SU-DHL-6 (cell line): Measurements from ENCODE around the gene PGC.

Source experiments
- H2AFZ ChIP-seq: fragments of 200-600 bp; sonication (generic); 2 replicates; pipeline ENCODE4 v1.6.1; 2014; ENCODE audit warnings: low read depth, mild to moderate bottlenecking, moderate library complexity, mixed read lengths, antibody characterized with exemption, low read length; ENCODE audit not compliant: severe bottlenecking
- H3F3A ChIP-seq: fragments of 200-600 bp; shearing (Covaris generic); 2 replicates; pipeline ENCODE4 v1.6.0; 2016; ENCODE audit warnings: antibody characterized with exemption, mild to moderate bottlenecking; ENCODE audit not compliant: insufficient read depth
- H3K27ac ChIP-seq: fragments of 200-600 bp; sonication (generic); 2 replicates; pipeline ENCODE4 v1.5.1; 2016; ENCODE audit warnings: low read depth, mild to moderate bottlenecking, low read length, moderate library complexity, mixed read lengths
- H3K27me3 ChIP-seq: fragments of 200-600 bp; sonication (generic), shearing (Covaris generic); 2 replicates; pipeline ENCODE4 v1.6.0; 2014; ENCODE audit warnings: mild to moderate bottlenecking, low read length
- H3K36me3 ChIP-seq: fragments of 200-600 bp; sonication (generic); 2 replicates; pipeline ENCODE4 v1.6.1; 2014; ENCODE audit warnings: mild to moderate bottlenecking, low read length, mixed read lengths
- H3K4me2 ChIP-seq: fragments of 300-600, 200-600 bp; shearing (Covaris generic), sonication (generic); 2 replicates; pipeline ENCODE4 v1.6.0; 2014; ENCODE audit warnings: low read length, low read depth, mild to moderate bottlenecking; ENCODE audit not compliant: poor library complexity, severe bottlenecking
- H3K4me3 ChIP-seq: fragments of 200-600 bp; sonication (generic); 2 replicates; pipeline ENCODE4 v1.5.1; 2014; ENCODE audit warnings: antibody characterized with exemption, low read length, mild to moderate bottlenecking, mixed read lengths; ENCODE audit not compliant: insufficient read depth, poor library complexity, severe bottlenecking
- H3K79me2 ChIP-seq: fragments of 200-600 bp; sonication (generic); 2 replicates; pipeline ENCODE4 v1.6.1; 2014; ENCODE audit warnings: mild to moderate bottlenecking, low read length, moderate library complexity; ENCODE audit not compliant: insufficient read depth
- H3K9ac ChIP-seq: fragments of 200-600 bp; sonication (generic); 2 replicates; pipeline ENCODE4 v1.7.0; 2014; ENCODE audit warnings: mild to moderate bottlenecking, low read length
- H3K9me2 ChIP-seq: fragments of 200-600 bp; sonication (generic); replicated peaks from 2 replicates; pipeline ENCODE4 v1.6.1; 2014; ENCODE audit warnings: low read length; ENCODE audit not compliant: insufficient read depth
- H3K9me3 ChIP-seq: fragments of 200-600 bp; sonication (generic); 2 replicates; pipeline ENCODE4 v1.6.1; 2014; ENCODE audit warnings: low read length, mixed read lengths; ENCODE audit not compliant: insufficient read depth
- H4K20me1 ChIP-seq: fragments of 200-600 bp; sonication (generic); 2 replicates; pipeline ENCODE4 v1.6.1; 2014; ENCODE audit warnings: low read depth, mild to moderate bottlenecking, antibody characterized with exemption, low read length, moderate library complexity, mixed read lengths
- EZH2phosphoT487 ChIP-seq: fragments of 200-600 bp; sonication (generic), shearing (Covaris generic); conservative IDR thresholded peaks from 2 replicates; pipeline ENCODE4 v1.6.1; 2018; ENCODE audit warnings: mild to moderate bottlenecking, antibody characterized with exemption, low read length, moderate library complexity, mixed read lengths
- TF ChIP-seq, protein P1 (sequence below): fragments of 200-600 bp; sonication (generic); IDR thresholded peaks from one replicate; pipeline ENCODE4 v1.5.1; 2017; ENCODE audit warnings: antibody characterized with exemption, mild to moderate bottlenecking, low read length, moderate library complexity; ENCODE audit not compliant: insufficient read depth, poor library complexity, severe bottlenecking

PGC gene

DNA sequence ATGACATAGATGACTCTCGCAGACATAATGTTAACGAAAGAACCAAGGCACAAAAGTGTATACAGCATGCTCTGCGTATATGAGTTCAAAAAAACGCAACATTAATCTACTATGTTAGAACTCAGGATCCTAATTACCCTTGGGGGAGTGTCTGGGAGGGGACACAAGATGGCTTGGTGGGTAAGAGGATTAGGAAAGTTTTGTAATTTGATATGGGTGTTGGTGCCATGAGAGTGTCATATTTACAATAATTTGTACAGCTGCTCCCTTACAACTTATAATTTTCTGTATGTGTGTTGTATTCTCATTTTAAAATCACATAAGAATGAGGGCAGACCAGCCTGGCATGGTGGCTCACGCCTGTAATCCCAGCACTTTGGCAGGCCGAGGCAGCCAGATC is 50.4 kb downstream of the PGC start:
- TF ChIP-seq, protein P1, sequence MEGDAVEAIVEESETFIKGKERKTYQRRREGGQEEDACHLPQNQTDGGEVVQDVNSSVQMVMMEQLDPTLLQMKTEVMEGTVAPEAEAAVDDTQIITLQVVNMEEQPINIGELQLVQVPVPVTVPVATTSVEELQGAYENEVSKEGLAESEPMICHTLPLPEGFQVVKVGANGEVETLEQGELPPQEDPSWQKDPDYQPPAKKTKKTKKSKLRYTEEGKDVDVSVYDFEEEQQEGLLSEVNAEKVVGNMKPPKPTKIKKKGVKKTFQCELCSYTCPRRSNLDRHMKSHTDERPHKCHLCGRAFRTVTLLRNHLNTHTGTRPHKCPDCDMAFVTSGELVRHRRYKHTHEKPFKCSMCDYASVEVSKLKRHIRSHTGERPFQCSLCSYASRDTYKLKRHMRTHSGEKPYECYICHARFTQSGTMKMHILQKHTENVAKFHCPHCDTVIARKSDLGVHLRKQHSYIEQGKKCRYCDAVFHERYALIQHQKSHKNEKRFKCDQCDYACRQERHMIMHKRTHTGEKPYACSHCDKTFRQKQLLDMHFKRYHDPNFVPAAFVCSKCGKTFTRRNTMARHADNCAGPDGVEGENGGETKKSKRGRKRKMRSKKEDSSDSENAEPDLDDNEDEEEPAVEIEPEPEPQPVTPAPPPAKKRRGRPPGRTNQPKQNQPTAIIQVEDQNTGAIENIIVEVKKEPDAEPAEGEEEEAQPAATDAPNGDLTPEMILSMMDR = no peak
- no peak for TF ChIP-seq EZH2phosphoT487
- peaks cover 4% of the 10 kb centered on the region; the same call in 1 of the 2 replicates for H4K20me1 ChIP-seq
- no peak overlapping the region for H3K4me2 ChIP-seq

DNA sequence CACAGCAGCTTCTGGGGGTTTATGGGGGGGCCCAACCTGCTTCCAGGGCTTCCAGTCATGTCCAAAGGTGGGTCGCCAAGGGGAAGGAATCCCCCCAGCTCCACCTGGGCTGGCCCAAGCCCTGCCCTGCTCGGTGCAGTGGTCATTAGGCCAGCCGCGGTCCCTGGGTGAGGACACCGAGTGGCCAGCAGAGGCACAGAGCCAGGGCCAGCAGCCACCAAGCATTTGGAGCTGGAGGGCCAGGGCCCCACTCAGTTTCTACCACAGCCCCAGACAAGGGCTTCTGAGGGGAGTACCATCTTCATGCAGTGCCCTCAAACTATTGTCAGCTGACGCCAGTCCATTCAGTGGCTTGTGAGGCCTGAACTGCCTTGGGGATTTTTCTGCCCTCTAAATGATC is 51.4 kb downstream of the PGC start:
- no peak overlapping the region for H3K9ac ChIP-seq
- peaks cover 4% of the 10 kb centered on the region; the same call in 1 of the 2 replicates for H4K20me1 ChIP-seq
- peaks cover 77% of the 10 kb centered on the region for H3K79me2 ChIP-seq
- H3K36me3 ChIP-seq = 0 out of 2 replicates have a peak, but pooled peaks cover 2% of the 10 kb centered on the region
- H2AFZ ChIP-seq = no peak overlapping the region
- peaks cover 5% of the 10 kb centered on the region; the same call in 1 of the 2 replicates for H3F3A ChIP-seq
- no peak overlapping the region for H3K27ac ChIP-seq
- H3K9me3 ChIP-seq = no peaks in the 10 kb centered on the region
- no peaks in the 10 kb centered on the region for H3K9me2 ChIP-seq
- H3K4me3 ChIP-seq = no peak overlapping the region
- H3K27me3 ChIP-seq = no peaks in the 10 kb centered on the region
- H3K4me2 ChIP-seq = no peak overlapping the region
- TF ChIP-seq EZH2phosphoT487 = no peak
- TF ChIP-seq, protein P1 = no peak

More for the DNA sequence above, 50.4 kb downstream of the PGC start:
- H3K4me3 ChIP-seq = no peak overlapping the region
- no peak overlapping the region for H2AFZ ChIP-seq
- H3K79me2 ChIP-seq = peaks cover 83% of the 10 kb centered on the region
- H3K9me2 ChIP-seq = no peaks in the 10 kb centered on the region
- no peaks in the 10 kb centered on the region for H3K9me3 ChIP-seq
- 0 out of 2 replicates have a peak, but pooled peaks cover 2% of the 10 kb centered on the region for H3K36me3 ChIP-seq
- H3K9ac ChIP-seq = no peak overlapping the region
- H3K27me3 ChIP-seq = no peaks in the 10 kb centered on the region
- no peak overlapping the region for H3K27ac ChIP-seq
- peaks cover 5% of the 10 kb centered on the region; the same call in 1 of the 2 replicates for H3F3A ChIP-seq

DNA sequence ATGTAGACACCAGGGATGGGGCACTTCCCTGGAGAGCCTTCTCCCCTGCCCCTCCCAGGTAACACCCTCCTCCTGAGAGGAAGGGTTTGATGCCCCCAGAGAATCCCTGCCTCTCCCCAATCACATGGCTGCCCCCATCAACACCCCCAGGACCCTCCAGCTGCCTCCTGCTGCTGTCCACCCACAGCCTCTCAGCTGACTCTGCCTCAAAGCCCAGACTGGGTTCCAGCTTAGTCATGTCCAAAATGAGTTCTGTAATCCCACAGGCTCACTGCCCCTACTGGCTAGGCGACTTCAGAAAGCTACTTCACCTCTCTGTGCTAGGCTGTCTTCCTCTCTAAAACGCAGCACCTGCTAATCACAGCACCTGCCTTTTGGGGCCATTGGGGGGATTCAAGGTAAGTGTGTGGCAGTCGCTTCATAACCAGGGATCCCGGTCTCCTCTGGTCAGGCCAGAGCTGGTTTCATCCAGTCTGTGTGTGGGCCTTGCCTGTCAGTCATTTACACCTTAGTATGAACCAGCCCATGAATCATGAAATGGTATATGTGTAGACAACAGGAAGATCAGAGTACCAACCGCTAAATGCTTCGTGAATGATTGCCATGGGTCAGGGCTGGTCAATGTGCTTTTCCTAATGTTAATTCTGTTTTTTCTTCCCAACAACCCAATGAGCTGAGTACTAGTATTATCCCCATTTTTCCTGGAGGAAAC is 52.2 kb downstream of the PGC start:
- Histone ChIP-seq H3K27me3 (no peaks in the 10 kb centered on the region), H3K9me2 (no peaks in the 10 kb centered on the region), H3K9ac (no peak overlapping the region; the same call in 1 of the 2 replicates), H3K79me2 (peaks cover 71% of the 10 kb centered on the region), H3F3A (peaks cover 5% of the 10 kb centered on the region; the same call in 1 of the 2 replicates), H4K20me1 (peaks cover 4% of the 10 kb centered on the region; the same call in 1 of the 2 replicates), H3K9me3 (no peaks in the 10 kb centered on the region), H3K4me2 (no peak overlapping the region), H3K36me3 (0 out of 2 replicates have a peak, but pooled peaks cover 2% of the 10 kb centered on the region), H3K4me3 (no peak overlapping the region), H2AFZ (no peak overlapping the region), H3K27ac (no peak overlapping the region)
- TF ChIP-seq EZH2phosphoT487 = no peak
- TF ChIP-seq, protein P1 = no peak
